GM10847 (cell line): Measurements from ENCODE around the gene KCNMA1.

Source experiments
- POLR2A ChIP-seq: IDR thresholded peaks from 2 replicates; pipeline ENCODE4 v1.6.1; 2011; ENCODE audit not compliant: insufficient read length; ENCODE audit errors: extremely low read depth

The KCNMA1 gene

GRCh38 chr10:76946270-76946669, 691.3 kb downstream of the KCNMA1 start:
- no peak for TF ChIP-seq POLR2A

GRCh38 chr10:76945166-76945565, 692.4 kb downstream of the KCNMA1 start:
- TF ChIP-seq POLR2A = no peak

- TF ChIP-seq POLR2A = no peak
Measured at GRCh38 chr10:76944640-76945039, 693.0 kb downstream of the KCNMA1 start.

GRCh38 chr10:76942628-76943416, 694.8 kb downstream of the KCNMA1 start:
- TF ChIP-seq POLR2A = no peak

GRCh38 chr10:76939933-76940468, 697.6 kb downstream of the KCNMA1 start:
- TF ChIP-seq POLR2A = no peak

- TF ChIP-seq POLR2A = no peak
Measured at GRCh38 chr10:76937181-76937600, 700.4 kb downstream of the KCNMA1 start.

- no peak for TF ChIP-seq POLR2A
Measured at GRCh38 chr10:76935941-76936613, 701.5 kb downstream of the KCNMA1 start.

GRCh38 chr10:76928565-76928964, 709.0 kb downstream of the KCNMA1 start:
- no peak for TF ChIP-seq POLR2A

GRCh38 chr10:76925636-76926405, 711.8 kb downstream of the KCNMA1 start:
- TF ChIP-seq POLR2A = no peak

GRCh38 chr10:76922666-76923065, 714.9 kb downstream of the KCNMA1 start:
- TF ChIP-seq POLR2A = no peak

- no peak for TF ChIP-seq POLR2A
Measured at GRCh38 chr10:76921383-76922010, 716.1 kb downstream of the KCNMA1 start.

GRCh38 chr10:76920581-76920980, 717.0 kb downstream of the KCNMA1 start:
- no peak for TF ChIP-seq POLR2A

GRCh38 chr10:76918106-76918505, 719.5 kb downstream of the KCNMA1 start:
- TF ChIP-seq POLR2A = no peak

- no peak for TF ChIP-seq POLR2A
Measured at GRCh38 chr10:76917071-76917470, 720.5 kb downstream of the KCNMA1 start.

GRCh38 chr10:76916536-76916935, 721.1 kb downstream of the KCNMA1 start:
- TF ChIP-seq POLR2A = no peak
